Measurements from ENCODE around the gene DGKG. TPM values are rescaled to one million over a fixed set of nuclear protein-coding genes. Genes with fewer than 3 reads are reported as not detected.

DGKG gene
- total and polyA plus RNA-seq, 9 of the 15 experiments (the other 6 are each of a cell fraction or from before 2014, with no cell fraction given) = 0.01 to 0.36 (median 0.15) TPM

DNA sequence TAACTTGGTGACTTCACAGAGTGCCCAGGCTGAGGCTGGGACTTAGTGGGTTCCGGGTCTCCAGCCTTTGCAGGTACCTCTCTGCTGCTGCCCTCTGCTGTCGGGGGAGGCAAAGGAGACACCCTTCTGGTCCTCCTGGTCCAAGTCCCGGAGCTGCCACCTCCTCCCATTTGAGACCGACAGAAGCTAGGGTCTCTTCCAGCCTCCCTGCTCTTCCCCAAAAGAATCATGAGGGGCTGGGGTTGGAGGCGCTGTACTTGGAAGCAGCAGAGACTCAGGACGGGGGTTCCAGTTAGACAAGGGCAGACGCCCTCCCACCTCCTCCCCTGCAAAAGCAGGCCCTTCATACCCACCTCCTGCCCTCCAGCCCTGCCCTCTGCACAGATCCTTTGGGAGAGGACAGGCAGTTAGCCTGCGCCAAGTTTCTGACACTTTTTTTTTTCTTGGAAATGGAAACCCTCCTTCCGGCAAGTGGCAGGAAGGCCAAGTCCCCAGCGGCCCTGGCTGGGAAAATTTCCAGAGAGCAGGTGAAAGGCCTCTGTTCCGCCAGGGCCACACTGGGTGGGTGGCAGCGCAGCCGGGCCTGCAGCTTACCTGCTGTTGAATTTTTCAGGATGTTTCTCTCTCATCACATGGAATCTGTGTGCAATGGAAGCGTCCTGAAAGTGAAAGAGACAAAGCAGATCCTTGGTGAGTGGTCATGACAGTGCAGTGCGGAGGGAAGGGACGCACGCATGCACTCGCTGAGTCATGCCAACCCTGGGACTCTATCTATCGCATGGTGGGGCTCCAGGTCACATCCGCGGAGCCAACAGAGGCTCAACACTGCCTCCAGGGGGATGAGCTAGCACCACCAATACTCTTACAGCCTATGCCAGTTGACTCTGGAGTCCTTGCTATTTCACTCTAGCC lies 119.9 kb downstream of the DGKG start (continued):
- TF ChIP-seq RBM34 (IDR thresholded peaks at IDR 0.05; ENCODE audit: borderline replicate concordance, insufficient read depth, low read length) = no peak
- no peak for TF ChIP-seq IFI16 (CRISPR knock-in tag; IDR thresholded peaks at IDR 0.05)
- TF ChIP-seq ZKSCAN8 (CRISPR knock-in tag; IDR thresholded peaks at IDR 0.05) = no peak
- peak; percentile 85 for TF ChIP-seq FOSL1 (tag; conservative IDR thresholded peaks at IDR 0.05)
- no peak for TF ChIP-seq ZNF584 (CRISPR knock-in tag; IDR thresholded peaks at IDR 0.05; ENCODE audit: low read depth)
- TF ChIP-seq, protein P1, sequence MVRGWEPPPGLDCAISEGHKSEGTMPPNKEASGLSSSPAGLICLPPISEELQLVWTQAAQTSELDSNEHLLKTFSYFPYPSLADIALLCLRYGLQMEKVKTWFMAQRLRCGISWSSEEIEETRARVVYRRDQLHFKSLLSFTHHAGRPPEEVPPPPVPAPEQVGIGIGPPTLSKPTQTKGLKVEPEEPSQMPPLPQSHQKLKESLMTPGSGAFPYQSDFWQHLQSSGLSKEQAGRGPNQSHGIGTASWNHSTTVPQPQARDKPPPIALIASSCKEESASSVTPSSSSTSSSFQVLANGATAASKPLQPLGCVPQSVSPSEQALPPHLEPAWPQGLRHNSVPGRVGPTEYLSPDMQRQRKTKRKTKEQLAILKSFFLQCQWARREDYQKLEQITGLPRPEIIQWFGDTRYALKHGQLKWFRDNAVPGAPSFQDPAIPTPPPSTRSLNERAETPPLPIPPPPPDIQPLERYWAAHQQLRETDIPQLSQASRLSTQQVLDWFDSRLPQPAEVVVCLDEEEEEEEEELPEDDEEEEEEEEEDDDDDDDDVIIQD (CRISPR knock-in tag; IDR thresholded peaks at IDR 0.05) = no peak
- TF ChIP-seq ZNF121 (CRISPR knock-in tag; conservative IDR thresholded peaks at IDR 0.05) = no peak
- TF ChIP-seq KAT2B (IDR thresholded peaks at IDR 0.05; ENCODE audit: low read depth, low read length) = no peak
- TF ChIP-seq CUX1 (CRISPR knock-in tag; IDR thresholded peaks at IDR 0.05) = no peak
- no peak for TF ChIP-seq RHOXF2B (CRISPR knock-in tag; conservative IDR thresholded peaks at IDR 0.05)
- no peak for TF ChIP-seq BRF1 (IDR thresholded peaks at IDR 0.05; ENCODE audit: borderline replicate concordance, extremely low read depth, insufficient read length)
- no peak for TF ChIP-seq ZFP1 (CRISPR knock-in tag; IDR thresholded peaks at IDR 0.05)
- TF ChIP-seq, protein P2, sequence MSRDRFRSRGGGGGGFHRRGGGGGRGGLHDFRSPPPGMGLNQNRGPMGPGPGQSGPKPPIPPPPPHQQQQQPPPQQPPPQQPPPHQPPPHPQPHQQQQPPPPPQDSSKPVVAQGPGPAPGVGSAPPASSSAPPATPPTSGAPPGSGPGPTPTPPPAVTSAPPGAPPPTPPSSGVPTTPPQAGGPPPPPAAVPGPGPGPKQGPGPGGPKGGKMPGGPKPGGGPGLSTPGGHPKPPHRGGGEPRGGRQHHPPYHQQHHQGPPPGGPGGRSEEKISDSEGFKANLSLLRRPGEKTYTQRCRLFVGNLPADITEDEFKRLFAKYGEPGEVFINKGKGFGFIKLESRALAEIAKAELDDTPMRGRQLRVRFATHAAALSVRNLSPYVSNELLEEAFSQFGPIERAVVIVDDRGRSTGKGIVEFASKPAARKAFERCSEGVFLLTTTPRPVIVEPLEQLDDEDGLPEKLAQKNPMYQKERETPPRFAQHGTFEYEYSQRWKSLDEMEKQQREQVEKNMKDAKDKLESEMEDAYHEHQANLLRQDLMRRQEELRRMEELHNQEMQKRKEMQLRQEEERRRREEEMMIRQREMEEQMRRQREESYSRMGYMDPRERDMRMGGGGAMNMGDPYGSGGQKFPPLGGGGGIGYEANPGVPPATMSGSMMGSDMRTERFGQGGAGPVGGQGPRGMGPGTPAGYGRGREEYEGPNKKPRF (IDR thresholded peaks at IDR 0.05; ENCODE audit: low read depth, low read length) = no peak
- no peak for TF ChIP-seq RBFOX2 (IDR thresholded peaks at IDR 0.05; ENCODE audit: low read depth, low read length)
- TF ChIP-seq NCOR1 (IDR thresholded peaks at IDR 0.05) = no peak
- TF ChIP-seq TEAD4 (IDR thresholded peaks at IDR 0.05; ENCODE audit: low read length) = no peak
- TF ChIP-seq TEAD4 (CRISPR knock-in tag; IDR thresholded peaks at IDR 0.05; ENCODE audit: borderline replicate concordance) = no peak
